SK-N-DZ (cell line): Measurements from ENCODE around the gene CAMK4.
A peak's percentile ranks its signal among the peaks of the same experiment; 100 is the strongest.

Experiments used
- DNase-seq: peaks from one replicate; pipeline ENCODE4 v3.0.0-alpha.2; 2015; ENCODE audit warnings: low spot score

CAMK4 gene

DNA sequence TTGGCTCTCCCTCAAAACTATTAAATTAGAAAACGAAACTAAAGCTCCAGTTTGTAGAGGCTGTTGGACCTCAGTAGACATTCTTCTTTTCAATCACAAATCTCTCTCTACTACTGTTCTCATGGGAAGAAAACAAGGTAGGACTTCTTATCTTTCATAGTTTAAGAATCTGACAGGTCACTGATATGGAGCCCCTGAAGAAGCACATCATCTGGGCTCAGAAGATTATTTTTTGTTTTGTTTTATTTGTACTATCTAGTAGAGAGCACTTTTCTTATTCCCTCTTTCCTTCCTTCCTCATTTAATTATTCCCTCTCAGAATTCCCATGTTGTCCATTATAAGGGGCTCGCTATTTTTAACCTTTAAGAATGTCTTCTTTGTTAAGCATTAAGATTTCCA, 261.9 kb downstream of the CAMK4 start:
- no peak for DNase-seq

DNA sequence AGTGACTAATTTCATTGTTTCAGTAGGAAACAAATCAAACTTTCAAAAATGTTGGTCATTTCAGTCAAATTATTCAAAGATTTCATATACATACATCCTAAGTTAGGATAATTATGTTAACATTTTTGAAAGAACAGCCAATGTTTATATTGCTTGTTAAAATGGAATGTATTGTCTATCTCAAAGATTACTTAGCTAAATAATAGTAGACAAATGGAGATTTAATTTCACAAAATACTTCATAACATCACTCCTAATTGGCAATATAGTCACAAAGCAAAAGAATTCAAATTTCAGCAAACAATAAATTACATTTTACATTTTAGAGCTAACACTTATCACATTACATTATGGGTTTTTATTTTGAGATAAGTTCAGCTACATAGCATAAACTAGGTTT, 262.7 kb downstream of the CAMK4 start:
- no peak for DNase-seq

DNA sequence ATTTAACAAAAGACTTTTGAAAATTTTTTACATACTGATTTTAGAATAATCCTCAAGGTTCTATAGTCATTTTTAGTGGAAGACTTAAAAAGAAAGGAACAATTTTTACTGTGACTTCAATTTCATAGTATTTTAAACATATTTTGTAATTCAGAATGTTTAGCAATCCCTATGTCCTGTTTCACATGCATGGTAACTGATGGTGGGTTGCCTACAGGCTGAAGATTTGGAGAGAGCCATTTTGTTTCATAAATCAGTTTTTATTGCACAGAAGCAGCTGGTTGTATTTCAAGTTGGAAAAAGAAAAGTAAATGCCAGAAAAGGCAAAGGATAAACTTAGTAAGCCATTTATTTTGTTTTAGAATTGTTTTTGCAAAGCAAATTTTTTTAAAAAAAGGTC, 264.2 kb downstream of the CAMK4 start:
- no peak for DNase-seq

DNA sequence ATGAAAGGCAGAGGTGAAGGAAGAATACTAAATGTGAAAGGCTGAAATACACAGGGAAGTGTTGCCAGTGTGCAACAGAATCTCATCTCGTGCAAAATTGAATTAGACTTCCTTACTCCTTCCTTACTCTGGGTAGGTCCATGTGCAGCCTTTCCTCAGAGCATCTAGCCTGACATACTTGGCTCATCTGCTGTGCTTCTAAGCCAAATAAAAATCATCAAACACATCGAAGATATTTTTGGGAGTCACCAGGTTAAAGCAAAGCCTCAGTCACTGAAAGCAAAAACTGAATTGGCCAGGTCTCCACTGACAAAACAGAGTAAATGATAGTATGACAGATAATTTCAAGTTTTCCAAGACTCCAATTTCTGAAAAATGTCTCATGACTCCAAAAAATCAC, 268.8 kb downstream of the CAMK4 start:
- DNase-seq, result no peak

DNA sequence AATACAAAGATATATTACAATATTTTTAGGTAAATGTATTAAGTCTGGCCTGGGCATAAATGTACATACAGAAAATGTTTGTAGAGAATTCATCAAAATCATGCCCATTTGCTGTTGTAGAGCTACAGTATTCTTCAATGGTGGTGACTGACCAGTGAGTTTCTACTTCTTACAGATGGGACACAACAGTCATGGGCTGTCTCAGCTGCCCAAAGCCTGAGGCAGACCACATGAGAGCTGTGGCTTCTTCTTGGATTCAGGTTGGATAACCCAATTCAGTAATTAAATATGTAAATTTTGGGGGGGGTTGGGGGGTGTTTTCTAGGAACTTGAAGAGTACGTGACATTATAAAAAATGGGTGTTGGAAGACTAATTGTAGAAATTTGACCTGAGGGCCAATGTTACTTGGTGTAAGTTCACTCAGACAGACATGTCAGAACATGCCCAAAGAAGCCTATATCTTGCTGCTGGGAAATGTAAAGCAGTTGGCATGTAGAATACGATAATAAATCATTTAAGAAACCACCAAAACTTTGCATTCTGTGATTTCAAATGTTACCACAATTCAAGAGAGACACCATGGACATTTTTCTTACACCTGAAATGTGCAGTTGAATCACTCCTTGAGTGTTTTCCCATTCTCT, 270.3 kb downstream of the CAMK4 start:
- no peak for DNase-seq

DNA sequence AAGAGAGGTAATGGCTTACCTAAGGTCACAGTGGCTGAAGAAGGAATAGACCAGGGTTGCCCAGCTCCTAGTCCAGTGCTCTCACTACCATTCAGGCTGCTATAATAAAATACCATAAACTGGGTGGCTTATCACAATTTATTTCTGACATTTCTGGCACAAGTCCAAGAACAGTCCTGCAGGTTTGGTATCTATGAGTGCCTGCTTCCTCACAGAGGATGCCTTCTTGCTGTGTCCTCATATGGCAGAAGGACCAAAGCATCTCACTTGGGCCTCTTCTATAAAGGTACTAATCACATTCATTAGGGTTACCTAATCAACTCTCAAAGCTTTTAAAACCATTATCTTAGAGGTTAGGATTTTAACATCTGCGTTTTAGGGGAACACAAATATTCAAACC, 271.0 kb downstream of the CAMK4 start:
- DNase-seq, result peak; percentile 70

DNA sequence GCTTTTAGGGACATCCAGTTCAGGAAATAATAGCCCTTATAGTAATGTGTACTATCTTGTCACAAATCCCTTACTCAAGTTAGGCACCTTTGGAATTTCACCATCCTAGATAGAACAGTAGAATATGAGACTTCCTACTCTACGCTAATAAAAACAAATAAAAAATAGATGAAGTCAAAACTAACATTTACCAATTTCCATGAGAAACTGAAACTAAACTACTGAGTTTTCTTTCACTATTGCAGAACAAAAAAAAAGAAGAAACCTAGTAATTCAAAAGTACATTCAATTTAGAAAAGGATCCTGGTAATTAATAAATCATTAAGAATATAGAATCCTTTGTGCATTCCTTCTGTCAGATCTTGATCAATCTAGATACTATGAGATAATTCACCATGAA, 274.2 kb downstream of the CAMK4 start:
- no peak for DNase-seq

DNA sequence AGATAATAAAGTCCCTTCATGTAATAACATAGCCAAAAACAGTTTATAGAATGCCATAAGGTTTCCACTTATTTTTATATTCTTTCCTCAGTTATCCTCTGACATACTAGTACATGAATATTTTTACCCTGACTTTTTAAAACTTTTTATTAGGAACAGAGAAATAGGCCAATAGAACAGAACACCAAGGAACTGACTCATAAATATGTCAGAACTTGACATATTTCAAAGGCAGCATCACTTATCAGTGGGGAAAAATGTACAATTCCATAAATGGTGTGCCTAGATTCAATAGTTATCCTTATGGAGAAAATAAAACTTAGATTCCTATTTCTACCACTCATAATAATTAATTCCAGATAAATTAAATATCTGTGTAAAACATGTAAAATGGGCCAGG, 278.8 kb downstream of the CAMK4 start:
- DNase-seq, result no peak

DNA sequence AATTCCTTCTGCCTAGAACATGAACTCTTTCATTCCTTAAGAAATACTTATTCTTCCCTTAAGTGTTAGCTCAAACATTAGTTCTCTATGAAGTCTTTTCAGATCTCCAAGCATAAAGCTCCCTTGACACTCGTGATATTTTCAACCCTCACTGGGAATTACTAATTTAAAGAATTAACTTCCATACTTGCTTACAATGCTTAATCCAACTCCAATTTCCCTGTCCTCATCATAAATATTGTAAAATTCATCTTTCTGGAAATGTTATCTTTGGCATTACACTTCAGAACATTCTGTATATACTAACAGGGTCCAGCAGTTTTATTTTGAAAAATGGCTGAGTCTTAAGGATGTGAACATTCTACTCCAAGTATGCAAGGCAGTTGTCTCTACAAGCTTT, 280.9 kb downstream of the CAMK4 start:
- DNase-seq, result no peak

DNA sequence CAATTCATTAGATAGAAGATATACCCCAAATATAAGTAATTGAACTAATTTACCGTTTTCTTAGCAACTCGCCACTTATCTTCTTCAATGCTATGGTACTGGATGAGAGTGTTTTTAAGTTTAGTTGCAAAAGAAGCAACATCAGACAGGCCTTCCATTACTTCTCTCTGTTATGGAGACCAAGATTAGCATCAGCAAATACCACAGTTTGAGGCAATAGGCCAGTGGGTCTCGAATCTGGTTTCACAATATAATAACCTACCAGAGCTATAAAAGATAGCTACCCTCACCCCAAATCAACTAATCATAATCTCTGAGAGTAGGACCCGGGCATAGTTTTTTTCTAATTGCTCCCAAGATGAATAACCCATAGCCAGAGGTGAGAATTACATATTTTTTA, 283.1 kb downstream of the CAMK4 start:
- no peak for DNase-seq

DNA sequence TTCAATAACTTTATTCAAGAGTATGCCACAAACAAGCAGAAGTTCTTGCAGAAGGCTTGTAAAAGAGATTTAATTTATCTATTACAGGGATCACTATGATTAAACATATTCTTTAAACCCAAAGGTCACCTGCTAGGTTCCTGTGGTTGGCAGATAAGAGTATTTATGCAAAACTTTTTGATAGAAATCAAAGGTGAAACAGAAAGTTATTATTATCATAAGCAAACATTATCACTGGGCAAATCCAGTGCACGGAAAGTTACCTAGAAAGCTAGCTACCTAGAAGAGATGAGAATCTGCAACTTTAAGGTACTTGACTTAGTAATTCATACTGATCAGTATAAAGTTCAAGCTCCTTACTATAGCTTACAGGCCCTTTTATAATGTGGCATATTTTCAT, 284.9 kb downstream of the CAMK4 start:
- no peak for DNase-seq

DNA sequence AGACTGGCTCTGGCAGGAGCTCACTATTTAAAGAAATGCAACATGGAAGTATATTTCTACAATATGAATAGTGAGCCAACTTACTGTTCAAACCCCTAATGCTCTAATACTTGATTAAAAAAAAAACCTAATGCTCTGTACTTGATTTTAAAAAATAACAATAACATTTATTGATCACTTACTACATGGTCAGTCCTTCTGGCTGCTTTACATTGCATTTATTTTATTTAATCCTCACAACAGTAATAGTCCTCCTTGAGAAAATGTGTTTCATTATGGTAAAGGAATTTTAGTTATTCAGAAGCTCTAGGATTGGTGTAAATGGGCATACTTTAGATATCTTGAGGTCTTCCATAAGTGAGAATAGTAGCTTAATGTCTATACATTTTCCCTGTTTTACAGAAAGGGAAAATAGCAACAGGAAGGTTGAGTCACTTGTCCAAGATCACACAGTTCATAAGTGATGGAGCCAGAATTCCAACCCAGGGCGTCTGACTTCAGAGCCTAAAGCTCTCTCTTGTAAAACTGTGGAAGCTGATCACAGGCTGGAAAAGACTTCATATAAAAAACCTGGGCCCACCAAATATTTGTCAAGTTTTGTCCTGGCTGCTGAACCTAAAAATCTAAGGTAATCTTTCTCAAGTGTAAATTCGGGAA, 287.1 kb downstream of the CAMK4 start:
- no peak for DNase-seq

DNA sequence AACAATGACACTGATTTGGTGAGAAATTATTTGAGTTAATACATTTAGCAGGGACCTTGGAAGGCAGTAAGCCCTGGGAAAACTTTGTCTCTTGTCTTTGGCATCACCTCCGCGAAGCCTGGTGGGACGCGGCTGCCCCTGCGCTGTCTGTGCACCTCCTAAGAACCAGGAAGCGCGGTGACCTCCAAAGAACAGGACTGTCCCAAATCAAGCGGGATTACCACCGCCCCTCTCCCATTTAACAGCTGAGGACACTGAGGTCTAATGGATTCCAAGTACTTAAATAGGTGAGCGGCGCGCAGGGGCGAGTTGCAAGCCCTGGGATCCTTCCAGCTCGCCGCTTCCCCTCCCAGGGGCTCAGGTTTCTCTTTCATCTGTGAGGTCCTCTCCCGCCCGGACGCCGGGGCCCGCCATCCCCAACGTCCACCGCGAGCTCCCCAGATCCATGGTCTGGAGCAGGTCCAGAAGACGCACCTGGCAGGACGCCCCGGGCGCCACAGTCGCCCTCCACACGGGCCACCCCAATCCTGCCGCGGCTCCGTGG, 287.7 kb downstream of the CAMK4 start:
- no peak for DNase-seq

DNA sequence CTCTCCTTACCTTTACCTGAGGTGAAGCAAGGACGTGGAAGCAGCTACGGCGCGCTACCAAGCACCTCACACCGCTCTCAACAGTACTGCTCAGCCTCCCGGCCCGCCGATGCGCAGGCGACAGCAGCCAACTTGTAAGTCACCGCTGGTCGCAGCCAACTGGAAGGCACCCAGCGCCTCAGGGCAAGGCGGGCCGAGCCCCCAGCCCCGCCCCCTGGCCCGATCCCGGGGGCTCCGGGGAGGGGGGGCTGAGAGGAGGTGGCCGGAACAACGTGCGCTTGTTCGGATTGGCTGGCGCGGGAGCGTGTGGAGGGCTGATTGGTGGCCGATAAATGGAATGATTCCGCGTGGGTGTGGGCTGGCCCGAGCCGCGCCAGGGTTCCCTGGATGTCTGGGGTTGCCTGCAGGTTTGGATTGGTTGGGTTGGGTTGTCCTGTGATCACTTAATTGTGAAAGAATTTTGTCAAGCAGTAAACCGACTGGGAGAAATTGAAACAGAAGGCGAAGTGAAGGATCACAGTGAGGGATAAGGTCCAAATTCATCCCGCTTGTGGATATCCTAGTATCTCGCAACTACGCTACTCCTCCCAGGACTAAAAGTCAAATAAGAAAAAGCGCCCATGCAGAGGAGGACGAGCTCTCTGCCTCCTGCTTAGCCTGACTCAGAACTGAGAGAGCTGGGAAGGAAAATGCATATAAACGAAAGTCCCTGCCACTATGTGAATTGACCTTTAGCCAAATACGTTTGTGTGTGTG, 288.4 kb downstream of the CAMK4 start, which contains the start of gene STARD4:
Gene STARD4, minus strand, starts transcription at position 161 of the 756 bp plus-strand sequence. CDS start 5,102 bp downstream, outside the sequence.
- peak; percentile 98 for DNase-seq

DNA sequence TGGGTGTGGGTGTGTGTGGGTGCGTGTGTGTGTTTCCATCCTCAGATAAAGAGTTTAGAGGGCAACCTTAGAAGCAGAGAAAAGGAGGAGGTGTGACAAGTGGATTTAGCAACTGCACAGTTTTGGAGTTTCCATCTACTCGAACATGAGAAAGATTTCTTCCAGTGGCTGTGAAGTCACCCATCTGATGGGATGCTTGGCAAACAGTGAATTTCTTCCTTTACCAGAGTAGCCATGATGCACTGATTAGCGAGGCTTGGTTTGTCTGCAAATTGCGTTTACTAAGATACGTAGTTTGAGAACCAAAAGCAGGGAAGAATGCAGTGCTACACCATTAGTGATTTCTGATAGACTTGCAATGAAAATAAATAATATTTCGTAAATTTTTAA, 288.9 kb downstream of the CAMK4 start:
- no peak for DNase-seq

DNA sequence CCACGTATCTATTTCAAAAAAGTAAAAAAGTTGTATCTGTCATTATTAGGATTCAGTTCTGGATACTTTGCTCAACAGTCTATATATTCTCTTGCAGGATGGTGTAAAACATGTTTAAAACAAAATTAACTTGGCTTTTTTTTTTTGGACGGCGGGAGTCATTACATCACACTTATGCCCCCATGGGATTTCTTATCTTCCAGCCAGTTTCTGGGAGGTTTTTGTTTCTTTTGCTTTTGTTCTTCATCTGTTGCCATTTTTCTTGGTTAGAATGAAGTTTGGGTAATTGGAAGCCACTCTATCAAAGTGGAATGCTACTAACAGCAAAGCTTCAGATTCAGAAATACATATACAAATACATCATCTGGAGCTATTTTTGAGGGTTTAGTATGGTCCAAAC, 289.9 kb downstream of the CAMK4 start:
- no peak for DNase-seq

DNA sequence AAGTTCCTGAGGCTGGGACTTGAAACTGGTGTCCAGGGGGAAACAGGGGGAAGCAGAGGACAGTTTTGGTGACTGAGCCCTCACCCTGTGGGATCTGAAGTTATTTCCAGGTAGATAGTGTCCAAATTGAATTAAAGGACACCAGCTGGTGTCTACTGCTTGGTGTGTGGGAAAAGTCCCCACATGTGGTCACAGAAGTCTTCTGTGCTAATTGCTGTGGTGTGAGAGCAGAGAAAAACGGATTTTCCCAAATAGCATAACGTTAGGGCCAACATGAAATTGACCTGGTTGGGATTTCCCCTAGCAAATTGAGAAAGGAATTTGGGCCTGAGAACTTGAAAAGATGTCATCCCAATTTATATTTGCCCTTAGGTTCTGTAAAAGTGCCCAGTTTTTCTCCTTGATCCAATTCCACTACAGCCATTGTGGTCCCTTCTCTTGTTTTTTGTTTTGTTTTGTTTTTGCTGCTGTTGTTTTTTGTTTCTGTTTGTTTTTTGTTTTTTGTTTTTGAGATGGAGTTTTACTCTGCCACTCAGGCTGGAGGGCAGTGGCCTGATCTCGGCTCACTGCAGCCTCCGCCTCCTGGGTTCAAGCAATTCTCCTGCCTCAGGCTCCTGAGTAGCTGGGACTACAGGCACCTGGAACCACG, 293.8 kb downstream of the CAMK4 start:
- DNase-seq, result no peak

DNA sequence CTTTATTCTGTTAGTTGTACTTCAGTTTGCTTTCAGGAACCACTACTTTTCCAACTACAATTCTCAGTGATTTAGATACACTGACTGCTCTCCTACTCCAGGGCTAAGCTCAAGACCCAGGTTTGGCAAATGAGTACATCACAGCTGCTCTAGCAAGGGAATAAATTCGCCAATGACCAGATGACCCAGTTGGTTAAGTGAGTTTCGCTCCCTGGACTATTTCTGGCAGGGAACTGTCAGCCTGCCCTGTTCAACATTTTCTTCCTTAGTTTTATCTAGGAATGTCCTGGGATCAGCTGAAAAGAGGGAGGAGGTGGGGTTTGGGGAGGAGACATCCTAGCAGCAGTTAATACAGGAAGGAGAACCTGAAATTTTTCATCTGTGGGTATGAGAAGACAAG, 294.6 kb downstream of the CAMK4 start:
- DNase-seq, result no peak

DNA sequence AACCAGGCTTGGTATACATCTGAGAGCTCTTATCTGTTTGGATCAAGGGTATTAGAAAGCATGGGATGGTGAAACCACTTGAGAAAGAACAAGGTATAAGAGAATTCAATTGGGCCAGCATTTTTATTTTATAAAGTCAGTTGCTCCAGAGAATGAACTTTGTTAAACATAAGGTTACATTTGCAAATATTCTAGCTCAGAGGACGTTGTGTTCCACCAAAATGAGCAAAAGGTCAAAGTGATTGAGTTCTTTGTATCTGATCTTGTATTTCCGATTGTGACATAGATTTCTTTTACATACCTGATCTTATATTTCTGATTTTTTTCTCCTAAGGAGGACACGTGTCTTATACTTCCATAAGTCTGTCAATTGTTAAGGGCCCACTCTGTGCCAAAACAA, 296.7 kb downstream of the CAMK4 start:
- no peak for DNase-seq

DNA sequence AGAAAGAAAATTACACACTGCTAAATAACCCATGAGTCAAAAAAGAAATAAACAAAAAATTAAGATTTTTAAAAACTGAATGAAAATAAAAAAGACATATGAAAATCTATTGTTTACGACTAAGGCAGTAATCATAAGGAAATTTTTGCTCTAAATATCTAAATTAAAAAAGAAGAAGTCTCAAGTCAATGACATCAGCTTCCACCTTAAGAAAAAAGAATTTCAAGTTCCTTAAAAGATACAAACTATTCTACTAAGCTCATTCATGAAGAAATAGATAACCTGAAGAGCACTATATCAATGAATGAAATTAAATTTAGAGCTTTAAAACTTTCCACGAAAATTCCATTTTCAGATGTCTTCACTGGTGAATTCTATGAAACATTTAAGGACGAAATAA, 303.9 kb downstream of the CAMK4 start:
- no peak for DNase-seq

DNA sequence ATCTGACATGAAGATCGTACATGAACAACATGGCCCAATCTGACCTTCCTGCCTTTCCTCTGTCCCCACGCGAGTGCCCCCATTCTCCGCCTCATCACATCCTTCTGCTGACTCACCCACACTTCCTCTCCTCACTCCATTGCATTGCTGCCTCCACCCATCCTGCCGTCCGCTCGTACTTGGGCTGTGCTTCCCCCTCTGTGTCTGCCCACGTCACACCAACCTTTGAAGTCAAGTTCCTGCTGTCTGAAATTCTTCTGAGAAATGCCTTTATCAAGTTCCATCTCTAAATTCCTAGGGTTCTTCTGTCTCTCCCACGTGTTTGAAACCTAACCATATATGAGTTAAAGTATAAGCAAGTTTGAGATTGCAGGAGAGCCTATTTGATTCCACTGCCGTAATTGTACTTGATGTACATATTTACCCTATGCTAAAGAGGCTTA, 306.1 kb downstream of the CAMK4 start:
- no peak for DNase-seq
